ENCODE results near the gene MMP20.

Gene MMP20

DNA sequence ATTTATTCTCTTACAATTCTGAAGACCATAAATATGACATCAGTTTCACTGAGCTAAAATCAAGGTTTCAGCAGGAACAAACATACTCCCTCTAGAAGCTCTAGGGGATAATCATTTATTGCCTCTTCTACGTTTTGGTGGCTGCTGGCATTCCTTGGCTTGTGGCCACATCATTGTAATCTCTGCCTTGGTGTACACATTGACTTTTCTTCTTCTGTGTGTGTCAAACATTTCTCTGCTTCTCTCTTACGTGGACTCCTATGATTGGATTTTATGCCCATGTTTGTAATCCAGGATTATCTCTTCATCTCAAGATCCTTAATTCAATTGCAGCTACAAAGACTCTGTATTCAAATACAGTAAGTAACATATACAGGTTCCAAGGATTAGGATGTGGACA lies 30.4 kb upstream of the MMP20 start:
- 82% methylated on average over 1 of the region's 2 CpGs for WGBS (ENCODE audit: insufficient coverage)
- Histone ChIP-seq H3K36me3 (ENCODE audit: control insufficient read depth in 4 of 4, insufficient read depth in 4 of 4, low read length in 3 of 4) (no peaks in the 10 kb centered on the region), H3K4me1 (ENCODE audit: control extremely low read depth in 1 of 4, control insufficient read depth in 4 of 4, insufficient read depth in 4 of 4, low read length in 3 of 4) (no peaks in the 10 kb centered on the region), H3K27ac (ENCODE audit: insufficient read depth in 1 of 2, low read depth in 1 of 2, low read length in 2 of 2, poor library complexity in 1 of 2, severe bottlenecking in 2 of 2) (no peak overlapping the region), H3K27me3 (replicated peaks in 2 of 5; ENCODE audit: control insufficient read depth in 4 of 5, insufficient read depth in 5 of 5, low read length in 4 of 5) (peaks cover 0 to 2% (median 0%) of the 10 kb centered on the region in 5 experiments), H3K9me3 (ENCODE audit: control extremely low read depth in 1 of 5, control insufficient read depth in 4 of 5, insufficient read depth in 2 of 5, low read depth in 1 of 5, low read length in 4 of 5) (peaks cover 0 to 7% (median 0%) of the 10 kb centered on the region in 5 experiments), H3K4me3 (ENCODE audit: control insufficient read depth in 1 of 7, extremely low read depth in 1 of 7, insufficient read depth in 4 of 7, low read depth in 2 of 7, low read length in 6 of 7) (no peak overlapping the region)
- ChIA-PET CTCF (no interaction called here), POLR2A (no interaction called here)
- DNase-seq, result no peak

GRCh38 chr11:102654761-102655160 lies 29.6 kb upstream of the MMP20 start:
- Histone ChIP-seq H3K36me3 (ENCODE audit: control insufficient read depth in 4 of 4, insufficient read depth in 4 of 4, low read length in 3 of 4) (no peaks in the 10 kb centered on the region), H3K27me3 (replicated peaks in 2 of 5; ENCODE audit: control insufficient read depth in 4 of 5, insufficient read depth in 5 of 5, low read length in 4 of 5) (peaks cover 0 to 2% (median 0%) of the 10 kb centered on the region in 5 experiments), H3K9me3 (ENCODE audit: control extremely low read depth in 1 of 5, control insufficient read depth in 4 of 5, insufficient read depth in 2 of 5, low read depth in 1 of 5, low read length in 4 of 5) (peaks cover 0 to 7% (median 0%) of the 10 kb centered on the region in 5 experiments), H3K4me3 (ENCODE audit: control insufficient read depth in 1 of 7, extremely low read depth in 1 of 7, insufficient read depth in 4 of 7, low read depth in 2 of 7, low read length in 6 of 7) (no peak overlapping the region), H3K27ac (ENCODE audit: insufficient read depth in 1 of 2, low read depth in 1 of 2, low read length in 2 of 2, poor library complexity in 1 of 2, severe bottlenecking in 2 of 2) (no peak overlapping the region), H3K4me1 (ENCODE audit: control extremely low read depth in 1 of 4, control insufficient read depth in 4 of 4, insufficient read depth in 4 of 4, low read length in 3 of 4) (no peaks in the 10 kb centered on the region)
- ChIA-PET POLR2A (no interaction called here), CTCF (no interaction called here)
- 83% methylated on average over 1 of the region's 1 CpG for WGBS (ENCODE audit: insufficient coverage)
- no peak for DNase-seq

GRCh38 chr11:102653744-102654291 lies 28.7 kb upstream of the MMP20 start:
- POLR2A ChIA-PET, result no interaction called here
- H3K36me3 ChIP-seq (ENCODE audit: control insufficient read depth in 4 of 4, insufficient read depth in 4 of 4, low read length in 3 of 4), result no peaks in the 10 kb centered on the region
- peak in 1 of 3 donors; percentile 9 for DNase-seq
- H3K27ac ChIP-seq (ENCODE audit: insufficient read depth in 1 of 2, low read depth in 1 of 2, low read length in 2 of 2, poor library complexity in 1 of 2, severe bottlenecking in 2 of 2), result no peak overlapping the region
- H3K4me3 ChIP-seq (ENCODE audit: control insufficient read depth in 1 of 7, extremely low read depth in 1 of 7, insufficient read depth in 4 of 7, low read depth in 2 of 7, low read length in 6 of 7), result no peak overlapping the region
- 94% methylated on average over 16 of the region's 16 CpGs for WGBS (ENCODE audit: insufficient coverage)
- H3K9me3 ChIP-seq (ENCODE audit: control extremely low read depth in 1 of 5, control insufficient read depth in 4 of 5, insufficient read depth in 2 of 5, low read depth in 1 of 5, low read length in 4 of 5), result peaks cover 0 to 7% (median 0%) of the 10 kb centered on the region in 5 experiments
- peaks cover 0 to 2% (median 0%) of the 10 kb centered on the region in 5 experiments for H3K27me3 ChIP-seq (replicated peaks in 2 of 5; ENCODE audit: control insufficient read depth in 4 of 5, insufficient read depth in 5 of 5, low read length in 4 of 5)
- CTCF ChIA-PET, result interaction anchor here (0.7 kb wide), 1 partner anchor 36 kb away, joined by 3 read pairs; no protein-coding TSS in a partner anchor
- no peaks in the 10 kb centered on the region for H3K4me1 ChIP-seq (ENCODE audit: control extremely low read depth in 1 of 4, control insufficient read depth in 4 of 4, insufficient read depth in 4 of 4, low read length in 3 of 4)

GRCh38 chr11:102647430-102647829 lies 22.3 kb upstream of the MMP20 start:
- Histone ChIP-seq H3K9me3 (ENCODE audit: control extremely low read depth in 1 of 5, control insufficient read depth in 4 of 5, insufficient read depth in 2 of 5, low read depth in 1 of 5, low read length in 4 of 5) (no peaks in the 10 kb centered on the region), H3K27me3 (replicated peaks in 2 of 5; ENCODE audit: control insufficient read depth in 4 of 5, insufficient read depth in 5 of 5, low read length in 4 of 5) (no peaks in the 10 kb centered on the region), H3K27ac (ENCODE audit: insufficient read depth in 1 of 2, low read depth in 1 of 2, low read length in 2 of 2, poor library complexity in 1 of 2, severe bottlenecking in 2 of 2) (no peak overlapping the region), H3K36me3 (ENCODE audit: control insufficient read depth in 4 of 4, insufficient read depth in 4 of 4, low read length in 3 of 4) (no peaks in the 10 kb centered on the region), H3K4me1 (ENCODE audit: control extremely low read depth in 1 of 4, control insufficient read depth in 4 of 4, insufficient read depth in 4 of 4, low read length in 3 of 4) (no peaks in the 10 kb centered on the region), H3K4me3 (ENCODE audit: control insufficient read depth in 1 of 7, extremely low read depth in 1 of 7, insufficient read depth in 4 of 7, low read depth in 2 of 7, low read length in 6 of 7) (no peak overlapping the region)
- DNase-seq, result no peak
- POLR2A ChIA-PET, result no interaction called here
- CTCF ChIA-PET, result no interaction called here

DNA sequence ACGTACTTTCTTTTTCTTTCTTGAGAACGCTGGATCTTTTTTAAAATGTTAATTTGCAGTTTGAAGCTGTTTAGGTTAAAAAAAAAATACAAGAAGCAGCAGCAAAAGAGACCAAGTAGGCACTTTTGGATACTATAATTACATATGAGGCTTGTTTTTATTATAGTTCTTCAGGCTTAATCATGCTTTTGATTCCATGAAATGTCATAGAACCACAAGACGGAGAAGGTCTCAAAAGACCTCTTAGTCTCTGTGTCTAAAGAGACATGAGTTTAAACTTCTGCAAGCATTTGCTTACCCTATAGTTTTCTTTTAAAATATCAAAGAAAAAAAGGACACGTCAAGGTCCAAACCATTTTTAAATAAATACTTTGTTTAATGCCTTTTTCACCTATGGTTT lies 18.8 kb upstream of the MMP20 start:
- POLR2A ChIA-PET, result no interaction called here
- WGBS (ENCODE audit: insufficient coverage), result 100% methylated on average over 1 of the region's 4 CpGs
- Histone ChIP-seq H3K4me1 (ENCODE audit: control extremely low read depth in 1 of 4, control insufficient read depth in 4 of 4, insufficient read depth in 4 of 4, low read length in 3 of 4) (no peaks in the 10 kb centered on the region), H3K36me3 (ENCODE audit: control insufficient read depth in 4 of 4, insufficient read depth in 4 of 4, low read length in 3 of 4) (no peaks in the 10 kb centered on the region), H3K4me3 (ENCODE audit: control insufficient read depth in 1 of 7, extremely low read depth in 1 of 7, insufficient read depth in 4 of 7, low read depth in 2 of 7, low read length in 6 of 7) (no peak overlapping the region), H3K27me3 (replicated peaks in 2 of 5; ENCODE audit: control insufficient read depth in 4 of 5, insufficient read depth in 5 of 5, low read length in 4 of 5) (no peaks in the 10 kb centered on the region), H3K9me3 (ENCODE audit: control extremely low read depth in 1 of 5, control insufficient read depth in 4 of 5, insufficient read depth in 2 of 5, low read depth in 1 of 5, low read length in 4 of 5) (no peaks in the 10 kb centered on the region), H3K27ac (ENCODE audit: insufficient read depth in 1 of 2, low read depth in 1 of 2, low read length in 2 of 2, poor library complexity in 1 of 2, severe bottlenecking in 2 of 2) (no peak overlapping the region)
- CTCF ChIA-PET, result no interaction called here
- DNase-seq, result no peak

GRCh38 chr11:102640946-102641345 lies 15.8 kb upstream of the MMP20 start:
- POLR2A ChIA-PET, result no interaction called here
- Histone ChIP-seq H3K4me1 (ENCODE audit: control extremely low read depth in 1 of 4, control insufficient read depth in 4 of 4, insufficient read depth in 4 of 4, low read length in 3 of 4) (no peaks in the 10 kb centered on the region), H3K9me3 (ENCODE audit: control extremely low read depth in 1 of 5, control insufficient read depth in 4 of 5, insufficient read depth in 2 of 5, low read depth in 1 of 5, low read length in 4 of 5) (no peaks in the 10 kb centered on the region), H3K27me3 (replicated peaks in 2 of 5; ENCODE audit: control insufficient read depth in 4 of 5, insufficient read depth in 5 of 5, low read length in 4 of 5) (no peaks in the 10 kb centered on the region), H3K27ac (ENCODE audit: insufficient read depth in 1 of 2, low read depth in 1 of 2, low read length in 2 of 2, poor library complexity in 1 of 2, severe bottlenecking in 2 of 2) (no peak overlapping the region), H3K4me3 (ENCODE audit: control insufficient read depth in 1 of 7, extremely low read depth in 1 of 7, insufficient read depth in 4 of 7, low read depth in 2 of 7, low read length in 6 of 7) (no peak overlapping the region), H3K36me3 (ENCODE audit: control insufficient read depth in 4 of 4, insufficient read depth in 4 of 4, low read length in 3 of 4) (no peaks in the 10 kb centered on the region)
- CTCF ChIA-PET, result no interaction called here
- WGBS (ENCODE audit: insufficient coverage), result 49% methylated on average over 6 of the region's 8 CpGs
- DNase-seq, result peak in 2 of 3 donors; percentile 2 to 17

DNA sequence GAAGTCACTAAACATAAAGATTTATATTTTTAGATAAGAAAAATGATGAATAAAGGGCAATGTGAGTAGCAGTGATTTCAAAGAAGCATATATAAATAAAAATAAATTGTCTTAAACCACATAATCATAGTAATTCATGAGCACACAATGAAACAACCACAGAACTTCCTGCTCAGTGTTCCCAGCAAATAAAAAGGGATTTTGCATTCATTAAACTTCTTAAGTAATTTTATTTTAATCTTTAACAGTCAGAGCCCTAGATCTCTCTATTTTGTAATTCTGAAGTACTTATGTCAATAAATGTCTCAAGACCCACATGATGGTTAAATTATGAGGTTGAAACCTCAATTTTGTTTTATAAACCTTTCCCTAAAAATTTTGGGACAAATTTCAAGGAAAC lies 14.5 kb upstream of the MMP20 start:
- ChIA-PET CTCF (no interaction called here), POLR2A (no interaction called here)
- no peak overlapping the region for H3K4me3 ChIP-seq (ENCODE audit: control insufficient read depth in 1 of 7, extremely low read depth in 1 of 7, insufficient read depth in 4 of 7, low read depth in 2 of 7, low read length in 6 of 7)
- H3K9me3 ChIP-seq (ENCODE audit: control extremely low read depth in 1 of 5, control insufficient read depth in 4 of 5, insufficient read depth in 2 of 5, low read depth in 1 of 5, low read length in 4 of 5), result no peaks in the 10 kb centered on the region
- DNase-seq, result no peak
- no peaks in the 10 kb centered on the region for H3K27me3 ChIP-seq (replicated peaks in 2 of 5; ENCODE audit: control insufficient read depth in 4 of 5, insufficient read depth in 5 of 5, low read length in 4 of 5)
- no peak overlapping the region for H3K27ac ChIP-seq (ENCODE audit: insufficient read depth in 1 of 2, low read depth in 1 of 2, low read length in 2 of 2, poor library complexity in 1 of 2, severe bottlenecking in 2 of 2)
- H3K4me1 ChIP-seq (ENCODE audit: control extremely low read depth in 1 of 4, control insufficient read depth in 4 of 4, insufficient read depth in 4 of 4, low read length in 3 of 4), result no peaks in the 10 kb centered on the region
- H3K36me3 ChIP-seq (ENCODE audit: control insufficient read depth in 4 of 4, insufficient read depth in 4 of 4, low read length in 3 of 4), result no peaks in the 10 kb centered on the region

All from common myeloid progenitor, CD34-positive (primary cell).